PC-9 (cell line): ENCODE results near the gene FCRLB.

Source experiments
- CTCF ChIP-seq: fragments of 200-600 bp; sonication (generic); conservative IDR thresholded peaks from 2 replicates; pipeline ENCODE4 v1.6.1; 2017; ENCODE audit warnings: mixed run types, antibody characterized with exemption, mild to moderate bottlenecking, moderate library complexity
- EZH2 ChIP-seq: fragments of 200-600 bp; sonication (generic); IDR thresholded peaks from 2 replicates; pipeline ENCODE4 v1.8.0; 2017; ENCODE audit warnings: antibody characterized with exemption, low read depth

DNA sequence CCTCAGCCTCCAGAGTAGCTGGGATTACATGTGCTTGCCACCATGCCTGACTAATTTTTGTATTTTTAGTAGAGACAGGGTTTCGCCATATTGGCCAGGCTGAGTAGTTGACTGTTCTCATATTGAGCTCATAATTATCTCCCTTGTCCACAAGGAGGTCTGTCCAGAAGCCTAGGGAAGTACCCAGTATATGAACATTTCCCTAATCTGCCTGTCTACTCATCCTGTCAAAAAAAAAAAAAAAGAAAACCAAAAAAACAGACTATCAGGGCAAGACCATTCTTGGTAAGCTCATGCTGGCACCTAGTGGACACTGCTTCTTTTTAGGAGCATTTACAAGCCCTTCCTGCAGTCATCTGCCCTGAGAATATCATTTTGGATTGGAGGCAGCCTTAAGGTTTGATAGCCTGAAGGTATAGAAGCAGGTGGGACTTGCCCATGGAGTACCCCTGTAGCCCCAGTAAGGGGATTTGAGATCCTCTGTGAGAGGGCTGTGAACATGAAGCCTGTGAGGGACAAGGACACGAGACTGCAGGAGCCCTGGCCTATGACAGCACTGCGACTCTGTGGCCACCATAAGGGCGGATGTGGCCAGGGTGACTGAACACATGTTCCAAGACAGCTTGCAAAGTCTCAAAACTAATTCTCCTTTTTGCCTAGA lies 17.4 kb downstream of the FCRLB start:
- TF ChIP-seq CTCF (peak; percentile 76), EZH2 (no peak)
